HPDE6-E6E7 (cell line): ENCODE data around the gene CCR5AS.
A peak's percentile ranks its signal among the peaks of the same experiment; 100 is the strongest.
"Not testable (repeated sequence)": the region's sequence is repeated elsewhere in the genome, so short reads cannot be mapped to it uniquely, and the experiment has no call there.

Experiments used
- DNase-seq: peaks from one replicate; pipeline ENCODE4 v3.0.0; 2011; ENCODE audit warnings: missing footprints; ENCODE audit errors: extremely low spot score

Gene CCR5AS

GRCh38 chr3:46429250-46429649 lies 22.4 kb upstream of the CCR5AS start:
- no peak for DNase-seq

- no peak for DNase-seq
These were observed 21.3 kb upstream of the CCR5AS start for GRCh38 chr3:46427916-46428833.

GRCh38 chr3:46427404-46427803 lies 20.5 kb upstream of the CCR5AS start:
- not testable (repeated sequence) for DNase-seq

GRCh38 chr3:46426476-46426875 lies 19.6 kb upstream of the CCR5AS start:
- not testable (repeated sequence) for DNase-seq

- no peak for DNase-seq
These were observed 16.7 kb upstream of the CCR5AS start for GRCh38 chr3:46423588-46423987.

- DNase-seq: peak; percentile 63
These were observed 15.8 kb upstream of the CCR5AS start for GRCh38 chr3:46422617-46423016.

- DNase-seq: no peak
These were observed 14.1 kb upstream of the CCR5AS start for GRCh38 chr3:46420931-46421330.

- DNase-seq: no peak
These were observed 12.9 kb upstream of the CCR5AS start for GRCh38 chr3:46419816-46420215.

- DNase-seq: no peak
These were observed 11.2 kb upstream of the CCR5AS start for GRCh38 chr3:46417841-46418611.

GRCh38 chr3:46416811-46417510 lies 10.1 kb upstream of the CCR5AS start:
- no peak for DNase-seq

- no peak for DNase-seq
These were observed 9.4 kb upstream of the CCR5AS start for GRCh38 chr3:46416125-46416810.

- no peak for DNase-seq
These were observed 7.9 kb upstream of the CCR5AS start for GRCh38 chr3:46414739-46415138.

GRCh38 chr3:46413951-46414350 lies 7.1 kb upstream of the CCR5AS start:
- DNase-seq: no peak

GRCh38 chr3:46412786-46413298 lies 6.0 kb upstream of the CCR5AS start:
- DNase-seq: no peak

- no peak for DNase-seq
These were observed 4.4 kb upstream of the CCR5AS start for GRCh38 chr3:46411271-46411670.

- no peak for DNase-seq
These were observed 3.8 kb upstream of the CCR5AS start for GRCh38 chr3:46410669-46411068.

GRCh38 chr3:46409739-46410489 lies 3.0 kb upstream of the CCR5AS start:
- DNase-seq: no peak

GRCh38 chr3:46408853-46409252 lies 2.0 kb upstream of the CCR5AS start:
- no peak for DNase-seq

GRCh38 chr3:46407970-46408369 lies 1.1 kb upstream of the CCR5AS start:
- DNase-seq: no peak

- DNase-seq: no peak
These were observed 451 bp downstream of the CCR5AS start for GRCh38 chr3:46406443-46406787.
